GM23338 (cell line): Measurements from ENCODE around the gene CEP85.

Experiments
- CREB1 ChIP-seq: fragments of 250-450 bp; sonication (Bioruptor Pico); IDR thresholded peaks from 2 replicates; pipeline ENCODE4 v1.5.0; 2020; ENCODE audit warnings: low read depth, mild to moderate bottlenecking, moderate library complexity
- POLR2AphosphoS5 ChIP-seq: IDR thresholded peaks from 2 replicates; pipeline ENCODE4 v1.6.1; 2016; ENCODE audit warnings: antibody characterized with exemption, low read depth
- TF ChIP-seq, protein P1 (sequence below), 2 experiments: fragments of 200-600 bp in 1 of 2; sonication (generic) in 1 of 2; conservative IDR thresholded peaks; 2 replicates each; pipeline versions ENCODE4 v1.5.1 to v1.6.1; 2016 to 2017; ENCODE audit warnings: antibody characterized with exemption in 2 of 2, low read depth in 2 of 2, mild to moderate bottlenecking in 2 of 2, moderate library complexity in 1 of 2

DNA sequence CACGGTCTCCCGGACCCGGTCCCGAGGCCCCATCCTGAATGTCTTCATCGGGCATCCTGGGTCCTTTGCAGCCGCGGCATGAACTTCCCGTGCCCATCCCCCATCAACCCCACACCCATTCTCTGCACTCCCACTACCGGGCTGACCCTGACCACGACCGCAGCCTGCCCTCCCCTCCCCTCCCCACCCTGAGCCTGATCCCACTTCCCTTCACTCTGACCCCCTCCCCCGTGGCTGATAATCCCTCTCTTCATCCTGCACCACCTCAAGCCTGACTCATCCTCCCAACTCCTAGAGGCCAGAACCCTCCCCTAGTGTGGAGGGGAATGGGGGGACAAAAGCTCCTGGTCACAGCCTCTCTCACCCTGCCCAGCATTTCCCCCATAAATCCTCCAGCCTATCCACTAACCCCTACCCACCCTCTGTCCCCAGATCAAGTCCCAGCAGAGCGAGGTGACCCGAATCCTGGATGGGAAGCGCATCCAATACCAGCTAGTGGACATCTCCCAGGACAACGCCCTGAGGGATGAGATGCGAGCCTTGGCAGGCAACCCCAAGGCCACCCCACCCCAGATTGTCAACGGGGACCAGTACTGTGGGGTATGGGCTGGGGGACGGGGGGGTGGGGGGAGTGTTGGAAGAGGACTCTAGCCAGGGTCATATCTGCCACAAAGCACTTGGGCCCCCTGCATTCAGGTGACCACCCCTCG, 46.5 kb downstream of the CEP85 start:
- TF ChIP-seq, protein P1, sequence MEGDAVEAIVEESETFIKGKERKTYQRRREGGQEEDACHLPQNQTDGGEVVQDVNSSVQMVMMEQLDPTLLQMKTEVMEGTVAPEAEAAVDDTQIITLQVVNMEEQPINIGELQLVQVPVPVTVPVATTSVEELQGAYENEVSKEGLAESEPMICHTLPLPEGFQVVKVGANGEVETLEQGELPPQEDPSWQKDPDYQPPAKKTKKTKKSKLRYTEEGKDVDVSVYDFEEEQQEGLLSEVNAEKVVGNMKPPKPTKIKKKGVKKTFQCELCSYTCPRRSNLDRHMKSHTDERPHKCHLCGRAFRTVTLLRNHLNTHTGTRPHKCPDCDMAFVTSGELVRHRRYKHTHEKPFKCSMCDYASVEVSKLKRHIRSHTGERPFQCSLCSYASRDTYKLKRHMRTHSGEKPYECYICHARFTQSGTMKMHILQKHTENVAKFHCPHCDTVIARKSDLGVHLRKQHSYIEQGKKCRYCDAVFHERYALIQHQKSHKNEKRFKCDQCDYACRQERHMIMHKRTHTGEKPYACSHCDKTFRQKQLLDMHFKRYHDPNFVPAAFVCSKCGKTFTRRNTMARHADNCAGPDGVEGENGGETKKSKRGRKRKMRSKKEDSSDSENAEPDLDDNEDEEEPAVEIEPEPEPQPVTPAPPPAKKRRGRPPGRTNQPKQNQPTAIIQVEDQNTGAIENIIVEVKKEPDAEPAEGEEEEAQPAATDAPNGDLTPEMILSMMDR (conservative IDR thresholded peaks at IDR 0.05; ENCODE audit: low read depth in 2 of 2), result no peak
- no peak for TF ChIP-seq POLR2AphosphoS5
- no peak for TF ChIP-seq CREB1 (CRISPR knock-in tag)
